Esophagus muscularis mucosa (tissue), 4 donors: Measurements from ENCODE around the gene MBP.

Experiments used
- CTCF ChIP-seq, 3 experiments: fragments of 200-600 bp in 2 of 3; fragments of 450-650 bp in 1 of 3; sonication (generic) in 2 of 3; IDR thresholded peaks; one replicate each; pipeline ENCODE4 v1.5.1; 2017 to 2019; ENCODE audit warnings: antibody characterized with exemption in 3 of 3, mild to moderate bottlenecking in 2 of 3, moderate library complexity in 1 of 3
- EP300 ChIP-seq: sonication (generic); formaldehyde crosslinking; IDR thresholded peaks from one replicate; pipeline ENCODE4 v1.6.1; 2017; ENCODE audit warnings: antibody characterized with exemption
- POLR2A ChIP-seq: fragments of 450-650 bp; IDR thresholded peaks from one replicate; pipeline ENCODE4 v1.6.1; 2017; ENCODE audit warnings: antibody characterized with exemption, moderate library complexity, mild to moderate bottlenecking, low read depth

GRCh38 chr18:77110936-77111335, 21.6 kb downstream of the MBP start:
- no peak for TF ChIP-seq CTCF (IDR thresholded peaks at IDR 0.05)
- no peak for TF ChIP-seq POLR2A
- TF ChIP-seq EP300 = no peak
